Uterus (tissue), 4 donors: ENCODE data around the gene FHAD1. TPM values are rescaled to one million over a fixed set of nuclear protein-coding genes. Genes with fewer than 3 reads are reported as not detected.

ENCODE experiments used
- DNase-seq, 2 donors: peaks; one replicate each; pipeline ENCODE4 v3.0.0-alpha.2; 2019 to 2020
- H3K27ac ChIP-seq, 2 donors: fragments of 200-600 bp; sonication (generic); 1 replicate in 1 of 2; 2 replicates in 1 of 2; pipeline ENCODE4 v1.5.1; 2016 to 2018
- H3K27me3 ChIP-seq, 2 donors: fragments of 200-600 bp; sonication (generic); one replicate each; pipeline ENCODE4 v1.5.1; 2018 to 2019; ENCODE audit warnings: control low read depth in 1 of 2
- H3K36me3 ChIP-seq, 2 donors: fragments of 200-600 bp; sonication (generic); one replicate each; pipeline ENCODE4 v1.5.1; 2019; ENCODE audit warnings: control low read depth in 1 of 2
- H3K4me1 ChIP-seq, 2 donors: fragments of 200-600 bp; sonication (generic); one replicate each; pipeline ENCODE4 v1.5.1; 2018 to 2019; ENCODE audit warnings: control low read depth in 1 of 2
- H3K4me3 ChIP-seq, 2 donors: fragments of 200-600 bp; sonication (generic); 1 replicate in 1 of 2; 2 replicates in 1 of 2; pipeline ENCODE4 v1.5.1; 2018 to 2019; ENCODE audit warnings: mild to moderate bottlenecking in 1 of 2
- H3K9me3 ChIP-seq, 2 donors: fragments of 200-600 bp; sonication (generic); one replicate each; pipeline ENCODE4 v1.5.1; 2019; ENCODE audit warnings: control low read depth in 1 of 2
- POLR2A ChIP-seq, 2 donors: fragments of 450-650 bp; IDR thresholded peaks; one replicate each; pipeline ENCODE4 v1.6.1; 2016; ENCODE audit warnings: antibody characterized with exemption in 2 of 2, mild to moderate bottlenecking in 1 of 2, moderate library complexity in 1 of 2
- intact Hi-C: fragments of 100-400 bp; cut with DNase I; formaldehyde crosslinking; loops from one replicate; pipeline ENCODE4 v1.15.1; 2023; ENCODE audit warnings: low total_unique reads
- total RNA-seq, 4 donors: library from RNA; depleted of rRNA in 3 of 4; stranded (reverse); fragments of >200 nt in 3 of 4; gene quantifications; one replicate each; pipeline versions ENCODE4 v1.1.0 to v1.2.4, GENCODE V29; 2014 to 2023
- TF ChIP-seq, protein P1 (sequence below), 4 experiments: fragments of 200-600 bp in 2 of 4; fragments of 450-650 bp in 2 of 4; sonication (generic) in 2 of 4; IDR thresholded peaks; one replicate each; pipeline ENCODE4 v1.5.1; 2016 to 2019; ENCODE audit warnings: antibody characterized with exemption in 4 of 4, mild to moderate bottlenecking in 2 of 4, moderate library complexity in 1 of 4
- donor health status: DM: yes; HTN: yes; CAD: no.

FHAD1 gene
- total RNA-seq, 4 donors from 2014 or later = 1.1 to 4.1 TPM; not detected in 2

DNA sequence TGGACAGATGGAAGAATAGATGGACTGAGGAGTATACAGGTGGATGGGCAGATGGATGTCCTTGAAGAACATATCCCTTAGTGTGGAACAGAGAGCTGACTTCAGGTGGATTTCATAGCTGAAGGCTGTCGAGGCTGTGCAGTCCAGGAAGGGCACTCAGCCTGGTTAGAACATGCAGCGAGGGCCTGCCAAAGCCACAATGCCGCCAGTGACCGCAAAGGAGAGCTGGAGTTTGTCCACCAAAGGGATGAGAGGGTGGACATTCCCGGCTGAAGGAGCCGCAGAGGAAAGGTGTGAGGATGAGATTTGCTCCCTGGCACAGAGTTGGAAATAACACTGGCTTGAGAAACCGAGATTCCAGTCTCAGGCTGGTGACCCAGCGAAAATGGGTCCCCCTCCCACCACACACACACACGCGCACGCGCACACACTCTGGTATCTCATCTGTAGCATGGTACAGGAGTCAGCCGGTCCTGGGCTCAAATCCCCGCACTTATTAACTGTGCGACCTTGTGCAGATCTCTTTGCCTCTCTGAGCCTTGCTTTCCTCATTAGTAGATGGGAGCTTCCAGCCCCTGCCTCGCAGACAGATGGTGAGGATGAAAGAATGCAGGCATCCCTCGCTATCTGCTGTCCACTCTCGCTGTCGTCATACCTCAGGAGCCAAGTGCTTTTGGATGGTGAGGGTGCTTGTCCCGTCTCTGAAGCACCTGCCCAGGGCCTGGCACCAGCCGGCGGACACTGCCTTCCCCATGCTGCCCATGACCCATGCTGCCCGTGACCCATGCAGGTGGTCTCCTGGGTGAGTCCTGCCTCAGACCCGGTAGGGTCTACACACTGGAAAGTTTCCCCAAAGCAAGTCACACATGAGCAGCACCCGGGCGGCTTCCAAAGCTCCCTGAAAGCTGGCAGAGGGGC is 135.8 kb downstream of the FHAD1 start:
- no peak overlapping the region for H3K27ac ChIP-seq
- no peaks in the 10 kb centered on the region for H3K36me3 ChIP-seq
- no peak for DNase-seq
- TF ChIP-seq, protein P1, sequence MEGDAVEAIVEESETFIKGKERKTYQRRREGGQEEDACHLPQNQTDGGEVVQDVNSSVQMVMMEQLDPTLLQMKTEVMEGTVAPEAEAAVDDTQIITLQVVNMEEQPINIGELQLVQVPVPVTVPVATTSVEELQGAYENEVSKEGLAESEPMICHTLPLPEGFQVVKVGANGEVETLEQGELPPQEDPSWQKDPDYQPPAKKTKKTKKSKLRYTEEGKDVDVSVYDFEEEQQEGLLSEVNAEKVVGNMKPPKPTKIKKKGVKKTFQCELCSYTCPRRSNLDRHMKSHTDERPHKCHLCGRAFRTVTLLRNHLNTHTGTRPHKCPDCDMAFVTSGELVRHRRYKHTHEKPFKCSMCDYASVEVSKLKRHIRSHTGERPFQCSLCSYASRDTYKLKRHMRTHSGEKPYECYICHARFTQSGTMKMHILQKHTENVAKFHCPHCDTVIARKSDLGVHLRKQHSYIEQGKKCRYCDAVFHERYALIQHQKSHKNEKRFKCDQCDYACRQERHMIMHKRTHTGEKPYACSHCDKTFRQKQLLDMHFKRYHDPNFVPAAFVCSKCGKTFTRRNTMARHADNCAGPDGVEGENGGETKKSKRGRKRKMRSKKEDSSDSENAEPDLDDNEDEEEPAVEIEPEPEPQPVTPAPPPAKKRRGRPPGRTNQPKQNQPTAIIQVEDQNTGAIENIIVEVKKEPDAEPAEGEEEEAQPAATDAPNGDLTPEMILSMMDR (IDR thresholded peaks at IDR 0.05) = no peak
- TF ChIP-seq POLR2A (IDR thresholded peaks at IDR 0.05) = no peak
- H3K4me3 ChIP-seq = no peak overlapping the region
- H3K27me3 ChIP-seq = no peaks in the 10 kb centered on the region
- intact Hi-C loops = no loop called here
- no peaks in the 10 kb centered on the region for H3K9me3 ChIP-seq
- H3K4me1 ChIP-seq = no peaks in the 10 kb centered on the region

DNA sequence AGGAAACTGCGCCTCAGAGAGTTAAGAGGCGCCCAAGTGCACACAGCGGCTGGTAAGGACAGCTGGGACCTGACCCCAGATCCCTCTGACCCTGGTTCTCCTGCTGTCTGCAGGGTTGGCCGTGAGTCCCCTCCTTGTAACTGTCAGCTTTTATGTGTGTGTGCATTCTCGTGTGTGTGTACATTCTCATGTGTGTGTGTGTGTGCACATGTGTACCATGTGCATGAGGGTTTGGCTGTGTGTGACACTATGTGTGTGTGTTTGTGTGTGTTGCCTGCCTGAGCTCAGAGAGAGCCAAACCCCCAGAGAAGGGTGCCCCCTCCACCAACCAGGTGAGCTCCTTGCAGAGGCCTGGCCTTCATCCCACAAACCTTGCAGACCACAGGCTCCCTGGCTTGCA is 136.8 kb downstream of the FHAD1 start:
- DNase-seq = no peak
- Histone ChIP-seq H3K4me3 (no peak overlapping the region), H3K36me3 (no peaks in the 10 kb centered on the region), H3K27ac (no peak overlapping the region), H3K4me1 (no peaks in the 10 kb centered on the region), H3K9me3 (no peaks in the 10 kb centered on the region), H3K27me3 (no peaks in the 10 kb centered on the region)
- no peak for TF ChIP-seq POLR2A (IDR thresholded peaks at IDR 0.05)
- TF ChIP-seq, protein P1 (IDR thresholded peaks at IDR 0.05) = no peak
- intact Hi-C loops = no loop called here

DNA sequence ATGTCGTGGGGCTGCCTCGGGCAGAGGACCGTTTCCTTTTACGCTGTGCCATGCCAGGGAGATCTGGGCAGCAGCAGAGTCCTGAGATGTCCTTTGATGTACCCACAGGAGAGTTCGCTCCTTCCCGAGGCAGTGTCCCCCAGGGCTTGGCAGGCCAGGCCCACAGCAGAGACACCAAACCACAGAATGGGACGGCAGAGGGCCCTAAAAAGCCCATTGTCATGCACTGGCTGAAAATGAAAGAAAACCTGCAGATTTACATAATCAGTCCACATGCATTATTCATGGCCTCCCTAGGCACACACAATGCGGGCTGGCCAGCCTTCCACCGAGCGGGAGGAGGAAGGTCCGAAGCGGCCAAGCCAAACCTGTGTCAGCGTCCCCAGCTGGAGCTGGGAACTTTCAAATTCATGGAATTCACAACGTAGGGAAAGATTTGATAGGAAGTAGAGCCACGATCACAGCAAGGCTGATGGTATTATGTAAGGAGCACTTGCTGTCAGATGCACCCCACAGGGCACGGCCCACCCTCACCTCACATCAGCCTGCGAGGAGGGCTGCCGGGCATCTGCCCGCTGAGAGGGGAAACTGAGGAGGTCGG is 137.4 kb downstream of the FHAD1 start:
- Histone ChIP-seq H3K36me3 (no peaks in the 10 kb centered on the region), H3K9me3 (no peaks in the 10 kb centered on the region), H3K4me1 (no peaks in the 10 kb centered on the region), H3K27ac (no peak overlapping the region), H3K4me3 (no peak overlapping the region), H3K27me3 (no peaks in the 10 kb centered on the region)
- no peak for TF ChIP-seq POLR2A (IDR thresholded peaks at IDR 0.05)
- TF ChIP-seq, protein P1 (IDR thresholded peaks at IDR 0.05) = no peak
- intact Hi-C loops = no loop called here
- no peak for DNase-seq

DNA sequence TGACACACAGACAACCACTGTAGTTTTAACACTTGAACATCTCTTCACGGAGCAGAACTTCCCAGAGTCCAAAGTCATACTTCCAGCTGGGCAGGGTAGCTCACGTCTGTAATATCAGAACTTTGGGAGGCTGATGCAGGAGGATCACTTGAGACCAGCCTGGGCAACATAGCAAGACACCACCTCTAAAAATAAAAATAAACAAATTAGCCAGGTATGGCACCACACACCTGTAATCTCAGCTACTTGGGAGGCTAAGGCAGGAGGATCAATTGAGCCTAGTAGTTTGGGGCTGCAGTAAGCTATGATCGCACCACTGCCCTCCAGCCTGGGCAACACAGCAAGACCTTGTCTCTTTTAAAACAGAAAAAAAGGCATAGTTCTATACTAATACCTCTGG is 138.4 kb downstream of the FHAD1 start:
- intact Hi-C loops = no loop called here
- H3K27me3 ChIP-seq = no peaks in the 10 kb centered on the region
- no peaks in the 10 kb centered on the region for H3K4me1 ChIP-seq
- TF ChIP-seq, protein P1 (IDR thresholded peaks at IDR 0.05) = no peak
- no peak for TF ChIP-seq POLR2A (IDR thresholded peaks at IDR 0.05)
- no peak overlapping the region for H3K27ac ChIP-seq
- no peaks in the 10 kb centered on the region for H3K36me3 ChIP-seq
- no peak overlapping the region for H3K4me3 ChIP-seq
- DNase-seq = no peak
- H3K9me3 ChIP-seq = no peaks in the 10 kb centered on the region

DNA sequence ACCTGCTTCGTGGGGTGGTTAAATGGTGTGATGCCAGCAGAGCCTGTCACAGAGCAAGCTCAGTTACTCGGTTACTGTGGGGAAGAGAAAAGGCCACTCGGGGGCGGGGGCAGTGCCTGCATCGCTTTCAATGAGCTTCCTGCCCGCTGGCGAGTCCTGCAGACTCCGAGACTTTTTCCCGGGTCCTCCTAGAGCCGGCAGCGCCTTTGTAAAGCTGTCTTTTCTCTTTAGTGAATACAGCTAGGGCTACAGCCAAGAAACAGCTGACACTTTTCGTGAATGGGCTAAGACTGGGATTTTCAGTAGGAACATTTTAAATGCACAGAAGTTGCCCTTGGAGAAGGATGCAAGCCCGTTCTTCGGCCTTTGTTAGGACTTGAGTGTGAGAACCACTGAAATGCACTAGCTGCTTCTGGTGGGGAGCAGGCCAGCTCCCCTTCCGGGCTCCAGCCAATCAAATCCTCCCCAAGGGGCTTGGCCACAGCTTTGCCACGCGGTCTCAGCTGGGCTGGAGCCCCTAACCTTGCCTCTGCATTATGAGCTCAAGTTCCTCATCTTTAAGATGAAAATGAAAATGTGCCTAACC is 139.2 kb downstream of the FHAD1 start:
- Histone ChIP-seq H3K27ac (no peak overlapping the region), H3K4me3 (no peak overlapping the region), H3K36me3 (no peaks in the 10 kb centered on the region), H3K27me3 (no peaks in the 10 kb centered on the region), H3K4me1 (no peaks in the 10 kb centered on the region), H3K9me3 (no peaks in the 10 kb centered on the region)
- DNase-seq = no peak
- TF ChIP-seq, protein P1 (IDR thresholded peaks at IDR 0.05) = no peak
- no peak for TF ChIP-seq POLR2A (IDR thresholded peaks at IDR 0.05)
- intact Hi-C loops = no loop called here
